Measurements from ENCODE around the gene EBF4. TPM values are rescaled to one million over a fixed set of nuclear protein-coding genes. Genes with fewer than 3 reads are reported as not detected.

EBF4 gene
- polyA plus RNA-seq, 1 donor from 2014 or later = 13.2 TPM

- no peak for TF ChIP-seq REST (IDR thresholded peaks at IDR 0.05; ENCODE audit: borderline replicate concordance)
- no peak for TF ChIP-seq POLR2AphosphoS5 (IDR thresholded peaks at IDR 0.05)
- no peak for TF ChIP-seq MXI1 (conservative IDR thresholded peaks at IDR 0.05; ENCODE audit: poor library complexity, severe bottlenecking)
- TF ChIP-seq RAD21 (conservative IDR thresholded peaks at IDR 0.05) = no peak
- TF ChIP-seq TAF1 (IDR thresholded peaks at IDR 0.05; ENCODE audit: low read depth) = no peak
- no peak for TF ChIP-seq EP300 (conservative IDR thresholded peaks at IDR 0.05; ENCODE audit: poor library complexity, severe bottlenecking)
- no peak overlapping the region for H2AFZ ChIP-seq (ENCODE audit: low read depth, low read length)
- no peak overlapping the region for H3K4me3 ChIP-seq (ENCODE audit: low read length)
- H3K9me2 ChIP-seq (ENCODE audit: insufficient read depth, low read length) = no peaks in the 10 kb centered on the region
- no peaks in the 10 kb centered on the region for H3K36me3 ChIP-seq (ENCODE audit: insufficient read depth, low read length)
- no peak overlapping the region for H3K9ac ChIP-seq (ENCODE audit: low read length)
- H3K27me3 ChIP-seq (ENCODE audit: insufficient read depth, low read depth, low read length) = no peaks in the 10 kb centered on the region
- no peak overlapping the region for H3K27ac ChIP-seq (ENCODE audit: low read length)
- H3F3A ChIP-seq (ENCODE audit: insufficient read depth, low read length, poor library complexity, severe bottlenecking) = no peaks in the 10 kb centered on the region
- no peaks in the 10 kb centered on the region for H4K20me1 ChIP-seq (ENCODE audit: insufficient read depth)
- no peak overlapping the region for H3K4me2 ChIP-seq (ENCODE audit: low read length)
- H3K9me3 ChIP-seq (ENCODE audit: low read length) = no peaks in the 10 kb centered on the region
- H3K79me2 ChIP-seq (replicated peaks; ENCODE audit: insufficient read depth, low read length) = no peaks in the 10 kb centered on the region
These were observed 82.6 kb downstream of the EBF4 start for GRCh38 chr20:2775139-2775538.

DNA sequence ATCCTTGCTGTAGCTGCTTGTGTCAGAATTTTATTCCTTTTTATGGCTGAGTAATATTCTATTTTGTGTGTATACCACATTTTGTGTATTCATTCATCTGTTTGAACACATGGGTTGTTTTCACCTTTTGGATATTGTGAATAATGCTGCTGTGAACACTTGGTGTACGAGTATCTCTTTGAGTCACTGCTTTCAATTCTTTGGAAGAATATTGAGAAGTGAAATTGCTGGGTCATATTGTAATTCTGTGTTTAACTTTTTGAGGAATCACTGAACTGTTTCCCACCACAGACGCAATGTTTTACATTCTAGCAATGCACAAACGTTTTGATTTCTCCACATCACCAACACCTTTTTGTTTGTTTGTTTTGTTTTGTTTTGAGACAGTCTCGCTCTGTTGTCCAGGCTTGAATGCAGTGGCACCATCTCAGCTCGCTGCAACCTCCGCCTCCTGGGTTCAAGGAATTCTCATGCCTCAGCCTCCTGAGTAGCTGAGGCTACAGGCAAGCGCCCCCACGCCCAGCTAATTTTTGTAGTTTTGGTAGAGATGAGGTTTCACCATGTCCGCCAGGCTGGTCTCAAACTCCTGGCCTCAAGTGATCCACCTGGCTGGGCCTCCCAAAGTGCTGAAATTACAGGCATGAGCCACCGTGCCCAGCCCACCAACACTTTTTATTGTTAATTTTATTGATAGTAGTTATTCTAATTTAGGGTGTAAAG is 86.2 kb downstream of the EBF4 start:
- H3K4me2 ChIP-seq (ENCODE audit: low read length) = no peak overlapping the region
- H3F3A ChIP-seq (ENCODE audit: insufficient read depth, low read length, poor library complexity, severe bottlenecking) = no peaks in the 10 kb centered on the region
- H3K9me3 ChIP-seq (ENCODE audit: low read length) = no peaks in the 10 kb centered on the region
- no peak overlapping the region for H3K27ac ChIP-seq (ENCODE audit: low read length)
- H3K36me3 ChIP-seq (ENCODE audit: insufficient read depth, low read length) = no peaks in the 10 kb centered on the region
- H3K9me2 ChIP-seq (ENCODE audit: insufficient read depth, low read length) = no peaks in the 10 kb centered on the region
- H3K79me2 ChIP-seq (replicated peaks; ENCODE audit: insufficient read depth, low read length) = no peaks in the 10 kb centered on the region
- H4K20me1 ChIP-seq (ENCODE audit: insufficient read depth) = no peaks in the 10 kb centered on the region
- no peaks in the 10 kb centered on the region for H3K27me3 ChIP-seq (ENCODE audit: insufficient read depth, low read depth, low read length)
- no peak overlapping the region for H2AFZ ChIP-seq (ENCODE audit: low read depth, low read length)
- TF ChIP-seq SMC3 (conservative IDR thresholded peaks at IDR 0.05; ENCODE audit: poor library complexity) (no peak), POLR2AphosphoS5 (IDR thresholded peaks at IDR 0.05) (no peak), TAF1 (IDR thresholded peaks at IDR 0.05; ENCODE audit: low read depth) (no peak), REST (IDR thresholded peaks at IDR 0.05; ENCODE audit: borderline replicate concordance) (no peak), EZH2 (IDR thresholded peaks at IDR 0.05; ENCODE audit: borderline replicate concordance, insufficient read depth, low read length, poor library complexity, severe bottlenecking) (no peak), EP300 (conservative IDR thresholded peaks at IDR 0.05; ENCODE audit: poor library complexity, severe bottlenecking) (no peak), RAD21 (conservative IDR thresholded peaks at IDR 0.05) (no peak), MXI1 (conservative IDR thresholded peaks at IDR 0.05; ENCODE audit: poor library complexity, severe bottlenecking) (no peak)
- TF ChIP-seq, protein P1, sequence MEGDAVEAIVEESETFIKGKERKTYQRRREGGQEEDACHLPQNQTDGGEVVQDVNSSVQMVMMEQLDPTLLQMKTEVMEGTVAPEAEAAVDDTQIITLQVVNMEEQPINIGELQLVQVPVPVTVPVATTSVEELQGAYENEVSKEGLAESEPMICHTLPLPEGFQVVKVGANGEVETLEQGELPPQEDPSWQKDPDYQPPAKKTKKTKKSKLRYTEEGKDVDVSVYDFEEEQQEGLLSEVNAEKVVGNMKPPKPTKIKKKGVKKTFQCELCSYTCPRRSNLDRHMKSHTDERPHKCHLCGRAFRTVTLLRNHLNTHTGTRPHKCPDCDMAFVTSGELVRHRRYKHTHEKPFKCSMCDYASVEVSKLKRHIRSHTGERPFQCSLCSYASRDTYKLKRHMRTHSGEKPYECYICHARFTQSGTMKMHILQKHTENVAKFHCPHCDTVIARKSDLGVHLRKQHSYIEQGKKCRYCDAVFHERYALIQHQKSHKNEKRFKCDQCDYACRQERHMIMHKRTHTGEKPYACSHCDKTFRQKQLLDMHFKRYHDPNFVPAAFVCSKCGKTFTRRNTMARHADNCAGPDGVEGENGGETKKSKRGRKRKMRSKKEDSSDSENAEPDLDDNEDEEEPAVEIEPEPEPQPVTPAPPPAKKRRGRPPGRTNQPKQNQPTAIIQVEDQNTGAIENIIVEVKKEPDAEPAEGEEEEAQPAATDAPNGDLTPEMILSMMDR (IDR thresholded peaks at IDR 0.05; ENCODE audit: poor library complexity, severe bottlenecking) = no peak
- no peak overlapping the region for H3K4me3 ChIP-seq (ENCODE audit: low read length)
- no peak overlapping the region for H3K9ac ChIP-seq (ENCODE audit: low read length)

Measured in neural cell (in vitro differentiated cells).